Ectodermal cell (in vitro differentiated cells): Measurements from ENCODE around the gene DRD4. TPM values are rescaled to one million over a fixed set of nuclear protein-coding genes. Genes with fewer than 3 reads are reported as not detected.

Source experiments
- H3K27ac ChIP-seq: 2 replicates; pipeline ENCODE4 v1.7.0; 2013; ENCODE audit warnings: mild to moderate bottlenecking, low read depth, low read length; ENCODE audit not compliant: insufficient read depth, poor library complexity, severe bottlenecking
- H3K27me3 ChIP-seq: 2 replicates; pipeline ENCODE4 v1.7.0; 2013; ENCODE audit warnings: mild to moderate bottlenecking, low read length; ENCODE audit not compliant: insufficient read depth, control insufficient read depth, poor library complexity, severe bottlenecking
- H3K36me3 ChIP-seq: one replicate; pipeline ENCODE4 v1.7.0; 2013; ENCODE audit warnings: low read length; ENCODE audit not compliant: control insufficient read depth, insufficient read depth
- H3K4me1 ChIP-seq: one replicate; pipeline ENCODE4 v1.7.0; 2013; ENCODE audit warnings: low read length; ENCODE audit not compliant: control insufficient read depth, insufficient read depth
- H3K4me3 ChIP-seq: 2 replicates; pipeline ENCODE4 v1.7.0; 2013; ENCODE audit warnings: low read depth, low read length, control low read depth; ENCODE audit not compliant: insufficient read depth
- H3K9me3 ChIP-seq: 2 replicates; pipeline ENCODE4 v1.7.0; 2013; ENCODE audit warnings: mild to moderate bottlenecking, low read length, moderate library complexity; ENCODE audit not compliant: control insufficient read depth
- WGBS, 2 experiments: methylation state at CpG; one replicate each; pipeline ENCODE4 v1.1.7; 2013; ENCODE audit warnings: missing lambda C conversion rate in 2 of 2; 5-methylcytosine and 5-hydroxymethylcytosine counted together
- polyA plus RNA-seq, 4 experiments: library from polyadenylated mRNA; stranded (reverse); fragments of 50-300 nt; gene quantifications; one replicate each; pipeline ENCODE4 v1.2.3, GENCODE V29; 2013

DRD4 gene
- 15.1 TPM for polyA plus RNA-seq (2013, experiment 1 of 4)
- 21.9 TPM for polyA plus RNA-seq (2013, experiment 2 of 4)
- 17.0 TPM for polyA plus RNA-seq (2013, experiment 3 of 4)
- polyA plus RNA-seq (2013, experiment 4 of 4): 21.6 TPM

DNA sequence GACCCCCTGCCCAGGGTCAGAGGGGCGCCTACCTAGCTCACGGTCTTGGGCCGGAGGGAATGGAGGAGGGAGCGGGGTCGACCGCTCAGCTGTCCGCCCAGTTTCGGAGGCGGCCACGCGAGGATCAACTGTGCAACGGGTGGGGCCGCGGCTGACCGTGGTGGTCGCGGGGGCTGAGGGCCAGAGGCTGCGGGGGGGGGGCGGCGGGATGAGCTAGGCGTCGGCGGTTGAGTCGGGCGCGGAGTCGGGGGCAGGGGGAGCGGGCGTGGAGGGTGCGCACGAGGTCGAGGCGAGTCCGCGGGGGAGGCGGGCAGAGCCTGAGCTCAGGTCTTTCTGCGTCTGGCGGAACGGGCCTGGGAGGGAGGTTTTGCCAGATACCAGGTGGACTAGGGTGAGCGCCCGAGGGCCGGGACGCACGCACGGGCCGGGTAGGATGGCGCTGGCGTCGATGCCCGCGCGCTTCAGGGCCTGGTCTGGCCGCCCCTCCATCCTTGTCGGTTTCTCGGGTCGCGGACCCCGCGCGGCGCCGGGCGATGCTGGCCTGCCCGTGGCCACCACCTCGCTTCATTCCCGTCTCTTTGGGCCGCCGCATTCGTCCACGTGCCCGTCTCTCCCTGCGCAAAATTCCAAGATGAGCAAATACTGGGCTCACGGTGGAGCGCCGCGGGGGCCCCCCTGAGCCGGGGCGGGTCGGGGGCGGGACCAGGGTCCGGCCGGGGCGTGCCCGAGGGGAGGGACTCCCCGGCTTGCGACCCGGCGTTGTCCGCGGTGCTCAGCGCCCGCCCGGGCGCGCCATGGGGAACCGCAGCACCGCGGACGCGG is at the start of gene DRD4:
Gene DRD4, plus strand, starts transcription at position 759 of the 822 bp plus-strand sequence. Its CDS starts 36 bp downstream, at position 795.
- Histone ChIP-seq H3K9me3 (no peaks in the 10 kb centered on the region), H3K27me3 (peaks cover 42% of the 10 kb centered on the region), H3K36me3 (no peaks in the 10 kb centered on the region), H3K4me1 (peaks cover 33% of the 10 kb centered on the region), H3K27ac (peak within 1 kb of the TSS; percentile 84), H3K4me3 (peak within 1 kb of the TSS; percentile 57)
- WGBS, 2 experiments: 18 to 21% methylated on average over 100 of the region's 100 CpGs

- no peak overlapping the region for H3K27ac ChIP-seq
Measured at GRCh38 chr11:587546-587945, 49.5 kb upstream of the DRD4 start.

DNA sequence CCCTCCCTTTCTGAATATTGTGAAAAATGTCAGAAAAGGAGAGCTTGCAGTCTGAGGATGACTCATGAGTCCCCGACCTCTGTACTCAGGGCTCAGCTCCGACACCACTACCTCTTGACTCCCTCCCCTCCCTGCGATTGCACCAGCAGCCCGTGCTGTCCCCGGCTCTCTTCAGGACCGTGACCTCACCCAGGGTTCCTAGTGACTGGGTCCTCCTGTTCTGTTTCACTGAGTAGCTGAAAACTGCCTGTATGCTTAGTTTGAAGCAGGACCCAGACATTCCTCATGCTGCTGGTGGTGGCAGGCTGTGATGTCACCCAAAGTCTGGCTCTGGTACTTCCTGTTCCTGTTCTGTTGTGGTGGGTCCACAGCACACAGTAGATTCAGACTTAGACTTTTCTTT is 49.1 kb upstream of the DRD4 start:
- peaks cover 55% of the 10 kb centered on the region for H3K36me3 ChIP-seq
- H3K4me1 ChIP-seq: no peaks in the 10 kb centered on the region
- no peak overlapping the region for H3K27ac ChIP-seq
- no peaks in the 10 kb centered on the region for H3K27me3 ChIP-seq
- H3K9me3 ChIP-seq: no peaks in the 10 kb centered on the region
- H3K4me3 ChIP-seq: no peak overlapping the region
- 92 to 95% methylated on average over 6 of the region's 6 CpGs for WGBS, 2 experiments

More at GRCh38 chr11:587546-587945, 49.5 kb upstream of the DRD4 start:
- H3K9me3 ChIP-seq: no peaks in the 10 kb centered on the region
- no peak overlapping the region for H3K4me3 ChIP-seq
- H3K4me1 ChIP-seq: no peaks in the 10 kb centered on the region
- peaks cover 52% of the 10 kb centered on the region for H3K36me3 ChIP-seq
- WGBS, 2 experiments: 96 to 97% methylated on average over 8 of the region's 8 CpGs
- H3K27me3 ChIP-seq: no peaks in the 10 kb centered on the region

DNA sequence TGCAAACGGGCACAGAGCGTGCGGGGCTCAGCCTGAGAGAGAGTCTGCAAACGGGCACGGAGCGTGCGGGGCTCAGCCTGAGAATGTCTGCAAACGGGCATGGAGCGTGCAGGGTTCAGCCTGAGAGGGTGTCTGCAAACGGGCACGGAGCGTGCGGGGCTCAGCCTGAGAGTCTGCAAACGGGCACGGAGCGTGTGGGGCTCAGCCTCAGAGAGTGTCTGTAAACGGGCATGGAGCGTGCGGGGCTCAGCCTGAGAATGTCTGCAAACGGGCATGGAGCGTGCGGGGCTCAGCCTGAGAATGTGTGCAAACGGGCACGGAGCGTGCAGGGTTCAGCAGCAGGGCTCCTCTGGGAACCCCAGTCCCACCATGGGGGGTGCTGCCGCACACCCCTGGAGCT is 47.3 kb upstream of the DRD4 start:
- Histone ChIP-seq H3K4me3 (no peak overlapping the region), H3K4me1 (no peaks in the 10 kb centered on the region), H3K27me3 (no peaks in the 10 kb centered on the region), H3K27ac (no peak overlapping the region), H3K9me3 (no peaks in the 10 kb centered on the region), H3K36me3 (peaks cover 64% of the 10 kb centered on the region)
- 96% methylated on average over 26 of the region's 26 CpGs for WGBS, 2 experiments

GRCh38 chr11:590997-591396 is 46.1 kb upstream of the DRD4 start:
- no peaks in the 10 kb centered on the region for H3K9me3 ChIP-seq

GRCh38 chr11:592501-592900 is 44.6 kb upstream of the DRD4 start:
- Histone ChIP-seq H3K4me1 (no peaks in the 10 kb centered on the region), H3K9me3 (no peaks in the 10 kb centered on the region), H3K27me3 (no peaks in the 10 kb centered on the region), H3K36me3 (peaks cover 67% of the 10 kb centered on the region), H3K27ac (no peak overlapping the region), H3K4me3 (no peak overlapping the region)
- WGBS, 2 experiments: 97% methylated on average over 22 of the region's 22 CpGs

More at GRCh38 chr11:590997-591396, 46.1 kb upstream of the DRD4 start:
- no peaks in the 10 kb centered on the region for H3K4me1 ChIP-seq
- no peaks in the 10 kb centered on the region for H3K27me3 ChIP-seq
- WGBS, 2 experiments: 89 to 90% methylated on average over 11 of the region's 11 CpGs
- peaks cover 75% of the 10 kb centered on the region for H3K36me3 ChIP-seq
- H3K4me3 ChIP-seq: no peak overlapping the region
- no peak overlapping the region for H3K27ac ChIP-seq

DNA sequence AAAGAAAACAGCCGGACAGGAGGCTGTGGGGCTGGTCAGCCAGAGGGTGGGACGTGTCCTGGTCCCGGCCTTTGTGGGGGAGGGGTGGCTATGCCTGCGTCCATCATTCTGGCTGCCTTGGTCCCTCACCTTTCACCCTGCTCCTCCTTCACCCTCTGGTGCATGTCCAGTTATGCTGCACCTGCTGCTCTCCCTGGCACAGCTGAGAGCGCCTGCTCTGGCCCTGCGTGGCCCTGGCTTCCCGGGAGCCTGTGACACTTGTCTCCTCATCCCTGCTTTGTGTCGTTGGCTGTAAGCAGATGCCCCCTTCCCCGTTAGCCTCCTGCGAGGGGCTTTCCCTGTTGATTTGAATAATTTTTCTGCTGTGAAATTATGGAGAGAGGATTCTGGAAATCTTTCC is 44.2 kb upstream of the DRD4 start:
- WGBS, 2 experiments: 95 to 97% methylated on average over 10 of the region's 10 CpGs
- H3K27ac ChIP-seq: no peak overlapping the region
- no peaks in the 10 kb centered on the region for H3K9me3 ChIP-seq
- no peak overlapping the region for H3K4me3 ChIP-seq
- peaks cover 66% of the 10 kb centered on the region for H3K36me3 ChIP-seq
- no peaks in the 10 kb centered on the region for H3K27me3 ChIP-seq
- H3K4me1 ChIP-seq: no peaks in the 10 kb centered on the region

- no peaks in the 10 kb centered on the region for H3K9me3 ChIP-seq
- no peaks in the 10 kb centered on the region for H3K27me3 ChIP-seq
- H3K4me3 ChIP-seq: no peak overlapping the region
- H3K27ac ChIP-seq: no peak overlapping the region
- peaks cover 71% of the 10 kb centered on the region for H3K36me3 ChIP-seq
- WGBS, 2 experiments: 95 to 96% methylated on average over 21 of the region's 21 CpGs
- no peaks in the 10 kb centered on the region for H3K4me1 ChIP-seq
Measured at GRCh38 chr11:593347-593746, 43.7 kb upstream of the DRD4 start.

- WGBS, 2 experiments: 96 to 97% methylated on average over 10 of the region's 10 CpGs
- Histone ChIP-seq H3K4me3 (no peak overlapping the region), H3K27me3 (no peaks in the 10 kb centered on the region), H3K27ac (no peak overlapping the region), H3K36me3 (peaks cover 72% of the 10 kb centered on the region), H3K4me1 (no peaks in the 10 kb centered on the region), H3K9me3 (no peaks in the 10 kb centered on the region)
Measured at GRCh38 chr11:595400-595799, 41.7 kb upstream of the DRD4 start.

- Histone ChIP-seq H3K9me3 (no peaks in the 10 kb centered on the region), H3K27ac (no peak overlapping the region), H3K36me3 (peaks cover 72% of the 10 kb centered on the region), H3K4me3 (no peak overlapping the region), H3K27me3 (no peaks in the 10 kb centered on the region), H3K4me1 (no peaks in the 10 kb centered on the region)
- WGBS, 2 experiments: 96 to 97% methylated on average over 10 of the region's 10 CpGs
Measured at GRCh38 chr11:596374-596773, 40.7 kb upstream of the DRD4 start.
